ENCODE data around the gene ZKSCAN4.

DNA sequence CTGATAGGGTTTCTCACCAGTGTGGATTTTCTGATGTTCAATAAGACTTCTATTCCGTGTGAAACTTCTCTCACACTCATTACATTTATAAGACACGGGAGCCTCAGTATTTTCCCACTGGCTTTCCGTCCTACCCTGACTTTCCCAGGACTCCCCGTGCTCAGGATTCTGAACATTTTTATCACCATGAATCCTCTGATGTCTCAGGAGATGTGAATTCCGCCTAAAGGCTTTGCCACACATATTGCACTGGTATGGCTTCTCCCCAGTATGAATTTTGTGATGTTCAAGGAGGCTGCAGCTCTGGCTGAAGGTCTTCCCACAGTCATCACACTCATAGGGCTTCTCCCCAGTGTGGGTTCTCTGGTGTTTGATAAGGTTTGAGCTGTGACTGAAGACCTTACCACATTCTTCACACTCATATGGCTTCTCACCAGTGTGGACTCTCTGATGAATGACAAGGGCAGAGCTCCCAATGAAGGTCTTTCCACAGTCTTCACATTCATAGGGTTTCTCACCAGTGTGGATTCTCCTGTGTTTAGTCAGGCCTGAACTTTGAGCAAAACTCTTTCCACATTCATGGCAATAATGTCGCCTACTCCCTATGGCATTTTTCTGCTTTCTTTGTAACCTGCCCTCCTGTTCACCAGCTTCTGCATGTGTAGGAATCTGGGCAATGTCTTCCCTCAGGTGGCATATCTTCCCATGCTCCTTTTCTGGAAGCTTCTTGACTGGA, 6.7 kb downstream of the ZKSCAN4 start:
- TF ChIP-seq CTCF (IDR thresholded peaks at IDR 0.05) (no peak), EP300 (IDR thresholded peaks at IDR 0.05) (no peak)
